GM19395 (cell line): ENCODE results near the gene VPS52.
A peak's percentile ranks its signal among the peaks of the same experiment; 100 is the strongest.

Experiments
- ATAC-seq: cut with Tn5 transposase; IDR thresholded peaks from one replicate; pipeline ENCODE4 v1.9.1; 2021; ENCODE audit warnings: mild to moderate bottlenecking, moderate library complexity; ENCODE audit not compliant: unreplicated experiment

The VPS52 gene, protein sequence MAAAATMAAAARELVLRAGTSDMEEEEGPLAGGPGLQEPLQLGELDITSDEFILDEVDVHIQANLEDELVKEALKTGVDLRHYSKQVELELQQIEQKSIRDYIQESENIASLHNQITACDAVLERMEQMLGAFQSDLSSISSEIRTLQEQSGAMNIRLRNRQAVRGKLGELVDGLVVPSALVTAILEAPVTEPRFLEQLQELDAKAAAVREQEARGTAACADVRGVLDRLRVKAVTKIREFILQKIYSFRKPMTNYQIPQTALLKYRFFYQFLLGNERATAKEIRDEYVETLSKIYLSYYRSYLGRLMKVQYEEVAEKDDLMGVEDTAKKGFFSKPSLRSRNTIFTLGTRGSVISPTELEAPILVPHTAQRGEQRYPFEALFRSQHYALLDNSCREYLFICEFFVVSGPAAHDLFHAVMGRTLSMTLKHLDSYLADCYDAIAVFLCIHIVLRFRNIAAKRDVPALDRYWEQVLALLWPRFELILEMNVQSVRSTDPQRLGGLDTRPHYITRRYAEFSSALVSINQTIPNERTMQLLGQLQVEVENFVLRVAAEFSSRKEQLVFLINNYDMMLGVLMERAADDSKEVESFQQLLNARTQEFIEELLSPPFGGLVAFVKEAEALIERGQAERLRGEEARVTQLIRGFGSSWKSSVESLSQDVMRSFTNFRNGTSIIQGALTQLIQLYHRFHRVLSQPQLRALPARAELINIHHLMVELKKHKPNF

GRCh38 chr6:33271468-33272274, at the start of gene VPS52, which contains the start of gene RPS18:
Gene VPS52, minus strand, starts transcription at chr6:33271876. Its CDS starts 201 bp downstream, at chr6:33271675.
Gene RPS18, plus strand, starts transcription at chr6:33272075. Its CDS starts 45 bp downstream, at chr6:33272120.
- peak; percentile 83 for ATAC-seq

GRCh38 chr6:33321227-33321626, 49.6 kb upstream of the VPS52 start:
- no peak for ATAC-seq

- no peak for ATAC-seq
These were observed 48.9 kb upstream of the VPS52 start for GRCh38 chr6:33320315-33321181.

DNA sequence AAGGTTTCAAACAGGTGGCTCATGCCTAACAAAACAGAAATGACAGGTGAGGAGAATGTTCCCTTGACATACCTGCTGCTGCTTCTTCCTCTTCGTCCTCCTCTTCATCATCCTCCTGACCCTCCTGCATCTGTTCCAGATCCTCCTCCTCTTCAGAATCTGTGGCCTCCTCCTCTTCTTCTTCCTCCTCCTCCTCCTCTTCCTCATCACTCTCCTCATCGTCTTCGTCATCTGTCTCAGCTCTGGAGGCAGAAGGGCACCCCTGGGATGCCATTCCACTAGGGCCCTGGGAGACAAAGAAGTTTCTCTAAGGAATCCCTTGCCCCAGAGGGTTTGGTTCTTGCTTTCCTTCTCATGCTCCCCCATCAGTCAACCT, 48.3 kb upstream of the VPS52 start:
- ATAC-seq: no peak

DNA sequence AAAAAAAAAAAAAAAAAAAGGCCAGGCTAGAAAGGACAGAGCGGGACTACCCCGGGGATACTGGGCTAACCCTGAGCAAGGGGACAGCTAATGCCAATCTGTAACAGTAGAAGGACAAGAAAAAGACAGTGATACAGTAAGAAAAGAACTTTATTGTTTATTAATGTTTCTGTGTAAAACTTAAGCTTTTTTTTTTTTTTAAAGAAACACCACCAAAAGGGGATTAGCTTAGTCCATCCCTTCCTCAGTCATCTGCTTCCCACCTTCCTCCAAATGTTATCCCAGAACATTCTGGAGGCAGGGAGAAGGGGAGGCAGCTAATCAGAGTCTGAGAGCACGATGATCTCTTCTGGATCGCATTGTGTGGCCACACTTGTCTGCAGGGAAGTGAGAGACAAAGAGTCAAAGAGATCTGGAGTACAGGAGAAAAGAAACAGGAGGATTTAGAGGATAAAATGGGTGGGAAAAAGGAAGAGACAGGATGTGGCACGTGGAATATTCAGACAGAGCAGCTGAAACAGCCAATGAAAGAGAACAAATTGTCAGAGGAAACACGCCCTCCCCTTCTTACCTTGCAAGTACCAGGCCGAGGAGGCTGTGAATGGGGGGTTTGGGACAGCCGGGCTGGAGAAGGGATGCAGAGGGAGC, 46.9 kb upstream of the VPS52 start:
- no peak for ATAC-seq

GRCh38 chr6:33317669-33318425, 46.2 kb upstream of the VPS52 start, which contains the start of gene ZBTB22:
Gene ZBTB22, minus strand, starts transcription at chr6:33317744. Its CDS starts 828 bp downstream, at chr6:33316916.
- ATAC-seq: peak; percentile 52

DNA sequence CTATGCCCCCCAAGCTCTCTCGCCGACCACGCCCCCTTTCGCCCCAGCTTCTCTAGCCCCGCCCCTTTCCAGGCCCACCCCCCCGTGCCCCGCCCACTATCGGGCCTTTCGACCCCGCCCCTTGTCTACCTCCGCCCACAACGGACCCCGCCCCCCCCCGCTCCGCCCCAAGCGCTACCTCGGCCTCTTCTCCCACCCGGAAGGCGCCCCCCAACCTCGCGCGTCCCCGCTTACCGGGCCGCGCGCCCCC, 45.7 kb upstream of the VPS52 start:
- no peak for ATAC-seq

- no peak for ATAC-seq
These were observed 45.1 kb upstream of the VPS52 start for GRCh38 chr6:33316603-33317418.

GRCh38 chr6:33315793-33316602, 44.3 kb upstream of the VPS52 start:
- ATAC-seq: no peak

DNA sequence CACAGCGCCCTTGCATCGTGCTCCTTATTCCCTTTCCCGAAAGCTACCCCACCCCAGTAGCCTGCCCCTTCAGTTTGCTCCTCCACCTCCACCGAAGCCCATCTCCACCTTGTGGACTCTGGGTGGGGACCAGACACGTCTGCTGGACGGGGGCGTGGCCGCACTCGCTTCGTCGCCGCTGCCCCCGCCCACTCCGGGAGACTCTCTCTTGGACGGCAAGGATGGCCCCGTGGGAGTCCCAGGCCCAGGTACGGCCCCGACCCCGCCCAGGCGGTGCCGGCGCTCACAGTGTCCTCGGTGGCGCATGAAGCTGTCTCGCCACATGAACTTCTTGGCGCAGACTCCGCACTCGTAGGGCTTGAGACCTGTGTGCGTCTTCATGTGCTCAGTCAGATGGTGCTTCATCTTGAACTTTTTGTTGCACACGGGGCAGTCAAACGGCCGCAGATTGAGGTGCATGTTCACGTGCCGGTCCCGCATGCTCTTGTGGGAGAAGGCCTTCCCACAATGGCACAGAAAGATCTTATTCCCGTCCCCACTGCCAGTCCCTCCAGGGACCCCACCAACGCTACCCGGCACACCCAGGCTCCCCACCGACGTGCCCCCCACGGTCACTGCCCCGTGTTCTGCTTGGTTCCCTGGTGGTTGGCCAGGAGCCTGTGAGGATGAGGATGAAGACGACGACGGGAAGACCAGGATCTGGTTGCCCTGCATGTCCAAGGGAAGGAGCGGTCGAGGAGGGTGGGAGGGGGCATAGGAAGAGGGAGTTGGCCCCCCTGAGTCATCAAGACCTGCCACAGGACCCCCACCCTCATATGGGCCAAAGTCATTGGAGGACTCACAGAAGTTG, 43.5 kb upstream of the VPS52 start:
- no peak for ATAC-seq

DNA sequence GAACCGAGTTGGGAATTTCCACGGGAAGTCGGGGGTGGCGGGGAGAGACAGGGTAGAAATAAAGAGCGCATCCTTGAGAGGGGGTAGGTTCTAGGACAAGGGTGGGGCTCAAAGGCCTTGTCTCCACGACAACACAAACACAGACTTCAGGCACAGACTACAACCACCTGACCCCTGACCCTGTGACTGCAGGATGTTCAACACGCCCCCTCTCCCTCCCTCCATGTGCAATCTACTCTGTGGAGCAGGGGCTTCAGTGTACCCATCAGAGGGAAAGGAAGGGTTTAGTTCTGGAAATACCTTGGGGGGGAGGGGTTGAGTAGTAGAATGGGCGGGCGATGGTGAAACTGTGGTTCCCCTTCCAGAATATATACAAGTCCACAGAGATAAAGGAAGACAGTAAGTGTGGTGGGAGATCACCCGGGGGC, 42.9 kb upstream of the VPS52 start:
- ATAC-seq: no peak

DNA sequence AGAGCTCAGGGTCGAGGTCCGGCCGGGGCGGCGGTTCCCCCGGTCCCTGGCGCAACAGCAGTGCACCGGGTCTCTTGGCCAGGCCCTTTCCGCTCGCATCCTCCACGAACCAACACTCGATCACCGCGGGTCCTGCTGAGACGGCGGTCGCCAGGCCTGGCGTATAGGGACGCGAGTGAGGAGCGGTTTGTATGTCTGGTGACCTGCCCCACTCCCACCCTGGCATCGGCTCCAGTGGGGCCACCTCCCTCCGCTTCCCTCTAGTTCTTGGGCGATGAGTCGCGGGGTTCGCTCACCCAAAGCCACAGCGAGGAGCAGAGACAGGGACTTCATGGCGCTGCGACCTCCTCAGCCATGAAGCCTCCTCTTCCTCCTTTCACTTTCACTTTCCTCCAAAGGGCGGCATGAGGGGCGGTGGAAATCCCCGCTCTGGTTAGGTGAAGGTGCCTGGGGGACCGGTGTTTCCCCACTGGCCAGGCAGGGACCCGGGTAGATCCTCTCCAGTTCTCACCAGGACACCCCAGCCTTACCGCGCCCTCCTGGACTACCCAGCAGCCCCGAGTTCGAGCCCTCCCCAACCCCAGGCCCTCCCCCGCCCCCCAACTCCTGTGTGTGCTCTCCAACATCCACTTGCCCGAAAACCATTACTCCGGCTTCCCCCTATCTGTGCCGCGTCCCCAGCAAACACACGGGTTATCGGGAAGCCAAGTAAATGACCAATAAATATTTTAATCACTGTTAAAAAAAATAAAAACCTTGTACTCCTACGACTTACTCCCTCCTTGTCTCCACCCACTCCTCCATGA, 42.2 kb upstream of the VPS52 start, which contains the start of gene TAPBP:
Gene TAPBP (minus strand): TSS at position 370 of the 806 bp plus-strand sequence. CDS start 37 bp downstream, at position 333.
- ATAC-seq: peak; percentile 50

- peak; percentile 2 for ATAC-seq
These were observed 41.5 kb upstream of the VPS52 start for GRCh38 chr6:33313105-33313708.

GRCh38 chr6:33312361-33313104, 40.9 kb upstream of the VPS52 start:
- ATAC-seq: peak; percentile 39

DNA sequence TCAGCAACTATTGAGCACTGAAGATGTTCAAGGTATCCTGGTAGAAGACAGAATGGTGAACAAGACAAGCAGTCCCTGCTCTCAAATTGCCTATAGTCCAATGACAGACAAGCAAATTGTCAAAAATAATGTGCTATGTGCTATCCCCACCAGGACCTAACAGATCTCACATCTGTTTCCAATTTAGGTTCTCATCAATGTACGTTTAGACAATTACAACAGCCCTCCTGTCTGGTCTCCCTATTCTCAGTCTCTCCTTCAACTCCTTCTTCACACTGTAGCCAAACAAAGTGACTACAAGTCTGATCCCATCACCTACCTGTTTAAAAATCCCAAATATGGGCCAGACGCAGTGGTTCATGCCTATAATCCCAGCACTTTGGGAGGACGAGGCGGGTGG, 34.7 kb upstream of the VPS52 start:
- no peak for ATAC-seq
